PFSK-1 (cell line): ENCODE measurements around the gene CNPPD1.

Experiments used
- FOXP2 ChIP-seq: optimal IDR thresholded peaks from 2 replicates; pipeline ENCODE3; 2011; ENCODE audit warnings: borderline replicate concordance, control low read depth, inconsistent platforms; ENCODE audit not compliant: insufficient read depth; ENCODE audit errors: extremely low read length, extremely low read depth
- POLR2AphosphoS5 ChIP-seq: IDR thresholded peaks from 2 replicates; pipeline ENCODE4 v1.6.1; 2012; ENCODE audit warnings: low read depth, mild to moderate bottlenecking, control low read depth, low read length, moderate library complexity
- SIN3A ChIP-seq: IDR thresholded peaks from 2 replicates; pipeline ENCODE4 v1.6.1; 2012; ENCODE audit warnings: mild to moderate bottlenecking, low read length, moderate library complexity, borderline replicate concordance; ENCODE audit not compliant: insufficient read depth
- TAF1 ChIP-seq: IDR thresholded peaks from 2 replicates; pipeline ENCODE4 v1.6.1; 2012; ENCODE audit warnings: low read length, control low read depth, borderline replicate concordance; ENCODE audit not compliant: insufficient read depth
- TF ChIP-seq, protein P1 (sequence below), 2 experiments: IDR thresholded peaks; 2 replicates each; pipeline versions ENCODE4 v1.6.1 to v1.8.0; 2011 to 2012; ENCODE audit warnings: low read depth in 2 of 2, low read length in 2 of 2, control low read depth in 1 of 2, inconsistent platforms in 1 of 2, mild to moderate bottlenecking in 1 of 2, moderate library complexity in 1 of 2; ENCODE audit not compliant: insufficient read depth in 1 of 2

DNA sequence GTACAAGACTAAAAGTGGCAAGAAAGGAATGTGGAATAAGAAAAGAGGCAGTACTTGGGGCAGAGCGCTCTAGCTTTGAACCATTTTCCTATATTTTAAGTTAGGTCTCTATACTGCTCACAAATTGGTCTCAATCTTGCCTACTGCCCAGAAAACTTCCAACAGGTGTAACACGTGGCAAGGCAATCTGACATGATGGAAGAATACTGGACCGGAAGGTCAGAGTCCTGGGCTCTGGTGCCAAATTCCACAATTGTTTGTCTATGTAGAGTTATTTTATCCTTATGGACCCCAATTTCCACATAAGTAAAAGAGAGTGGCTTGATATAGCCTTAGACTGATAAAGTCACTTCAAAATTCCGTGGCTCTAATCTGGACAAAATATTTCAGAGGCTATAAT is 45.0 kb downstream of the CNPPD1 start:
- TF ChIP-seq POLR2AphosphoS5 (no peak), TAF1 (no peak), FOXP2 (no peak), SIN3A (no peak)
- TF ChIP-seq, protein P1, sequence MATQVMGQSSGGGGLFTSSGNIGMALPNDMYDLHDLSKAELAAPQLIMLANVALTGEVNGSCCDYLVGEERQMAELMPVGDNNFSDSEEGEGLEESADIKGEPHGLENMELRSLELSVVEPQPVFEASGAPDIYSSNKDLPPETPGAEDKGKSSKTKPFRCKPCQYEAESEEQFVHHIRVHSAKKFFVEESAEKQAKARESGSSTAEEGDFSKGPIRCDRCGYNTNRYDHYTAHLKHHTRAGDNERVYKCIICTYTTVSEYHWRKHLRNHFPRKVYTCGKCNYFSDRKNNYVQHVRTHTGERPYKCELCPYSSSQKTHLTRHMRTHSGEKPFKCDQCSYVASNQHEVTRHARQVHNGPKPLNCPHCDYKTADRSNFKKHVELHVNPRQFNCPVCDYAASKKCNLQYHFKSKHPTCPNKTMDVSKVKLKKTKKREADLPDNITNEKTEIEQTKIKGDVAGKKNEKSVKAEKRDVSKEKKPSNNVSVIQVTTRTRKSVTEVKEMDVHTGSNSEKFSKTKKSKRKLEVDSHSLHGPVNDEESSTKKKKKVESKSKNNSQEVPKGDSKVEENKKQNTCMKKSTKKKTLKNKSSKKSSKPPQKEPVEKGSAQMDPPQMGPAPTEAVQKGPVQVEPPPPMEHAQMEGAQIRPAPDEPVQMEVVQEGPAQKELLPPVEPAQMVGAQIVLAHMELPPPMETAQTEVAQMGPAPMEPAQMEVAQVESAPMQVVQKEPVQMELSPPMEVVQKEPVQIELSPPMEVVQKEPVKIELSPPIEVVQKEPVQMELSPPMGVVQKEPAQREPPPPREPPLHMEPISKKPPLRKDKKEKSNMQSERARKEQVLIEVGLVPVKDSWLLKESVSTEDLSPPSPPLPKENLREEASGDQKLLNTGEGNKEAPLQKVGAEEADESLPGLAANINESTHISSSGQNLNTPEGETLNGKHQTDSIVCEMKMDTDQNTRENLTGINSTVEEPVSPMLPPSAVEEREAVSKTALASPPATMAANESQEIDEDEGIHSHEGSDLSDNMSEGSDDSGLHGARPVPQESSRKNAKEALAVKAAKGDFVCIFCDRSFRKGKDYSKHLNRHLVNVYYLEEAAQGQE (IDR thresholded peaks at IDR 0.05; ENCODE audit: insufficient read depth in 1 of 2, low read depth in 2 of 2, low read length in 2 of 2): no peak
